Stimulated activated CD8-positive, alpha-beta memory T cell treated with anti-CD3 and anti-CD28 coated beads, Interleukin-7, amount 100 ng/mL, for 1 hour (primary cell): ENCODE data around the gene TBC1D9B.

Experiments
- DNase-seq, 2 donors: peaks; one replicate each; pipeline ENCODE4 v3.0.0-alpha.2; 2020; ENCODE audit warnings: low read depth in 2 of 2

Gene TBC1D9B

DNA sequence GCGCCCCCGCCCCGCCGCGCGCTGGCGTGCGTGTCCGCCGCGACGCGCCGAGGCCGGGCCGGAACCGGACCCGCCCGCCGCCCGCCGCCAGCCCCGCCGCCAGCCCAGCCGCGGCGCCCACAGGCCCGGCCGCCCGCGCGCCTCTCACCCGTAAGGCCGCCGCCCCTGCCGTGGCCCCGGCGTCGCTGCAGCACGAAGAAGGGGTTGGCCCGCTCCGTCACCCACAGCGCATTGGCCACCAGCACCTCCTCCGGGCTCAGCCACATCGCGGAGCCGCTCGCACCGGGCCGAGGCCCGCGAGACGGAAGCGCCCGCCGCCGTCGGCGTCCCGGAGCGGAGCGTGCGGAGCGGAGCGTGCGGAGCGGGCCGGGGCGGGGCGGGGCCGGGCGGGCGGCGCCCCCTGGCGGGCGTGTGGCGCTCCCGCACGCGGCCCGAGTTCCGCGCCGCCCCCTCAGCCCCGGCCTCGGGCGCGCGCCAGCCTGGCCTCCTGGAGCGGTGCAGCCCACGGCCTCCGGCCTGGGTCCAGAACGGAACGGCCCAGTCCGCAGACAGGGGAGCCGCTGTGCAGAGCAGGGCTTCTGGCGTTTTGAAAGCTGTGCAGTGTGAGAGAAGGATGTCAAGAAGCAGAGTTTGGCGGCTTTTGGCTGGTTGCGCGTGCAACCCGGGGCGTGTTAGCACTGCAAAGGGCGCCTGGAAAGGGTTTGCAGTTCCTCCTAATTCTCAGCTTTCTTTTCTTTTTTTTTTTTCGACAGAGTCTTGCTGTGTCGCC is at the start of gene TBC1D9B:
TBC1D9B (minus strand) TSS at position 342 of the 769 bp plus-strand sequence; CDS start at position 266, 76 bp downstream.
- DNase-seq: peak; percentile 40 to 49

DNA sequence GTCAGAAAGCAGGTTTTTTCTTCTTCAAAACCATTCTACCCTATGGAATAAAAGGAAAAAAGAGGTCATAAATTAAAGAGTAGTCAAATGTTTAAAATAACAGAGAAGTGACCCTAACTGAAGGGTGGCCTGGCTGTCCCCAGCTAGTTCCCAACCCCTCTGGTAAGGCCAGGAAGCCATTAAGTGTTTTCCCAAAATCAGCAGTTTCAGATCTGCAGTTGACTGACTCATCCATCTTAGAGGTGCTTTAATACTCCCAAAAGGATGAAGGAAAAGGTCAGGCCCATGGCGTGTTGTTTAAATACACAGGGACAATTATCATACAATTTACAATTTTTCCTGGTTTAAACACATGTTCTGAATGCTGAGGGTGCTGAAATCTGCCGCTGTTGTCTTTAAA is 47.9 kb upstream of the TBC1D9B start:
- DNase-seq: no peak

DNA sequence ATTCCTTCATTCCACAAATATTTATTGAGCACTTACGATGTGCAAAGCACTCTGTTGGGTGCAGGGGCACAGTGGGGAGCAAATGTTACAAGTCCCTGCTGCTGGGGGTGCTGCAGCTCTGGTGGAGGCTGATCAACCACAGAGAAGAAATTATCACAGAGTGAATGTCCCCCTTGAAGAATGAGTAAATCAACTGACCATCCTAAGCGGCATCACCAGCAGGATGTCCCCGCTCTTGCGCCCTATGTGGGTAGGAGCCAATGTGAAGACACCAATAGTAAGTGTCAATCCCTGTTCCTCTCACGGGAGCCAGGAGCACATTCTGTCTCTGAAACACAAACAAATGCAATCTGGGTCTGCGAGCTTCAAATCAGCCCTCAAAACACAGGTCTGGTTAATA is 47.4 kb upstream of the TBC1D9B start:
- DNase-seq: no peak

DNA sequence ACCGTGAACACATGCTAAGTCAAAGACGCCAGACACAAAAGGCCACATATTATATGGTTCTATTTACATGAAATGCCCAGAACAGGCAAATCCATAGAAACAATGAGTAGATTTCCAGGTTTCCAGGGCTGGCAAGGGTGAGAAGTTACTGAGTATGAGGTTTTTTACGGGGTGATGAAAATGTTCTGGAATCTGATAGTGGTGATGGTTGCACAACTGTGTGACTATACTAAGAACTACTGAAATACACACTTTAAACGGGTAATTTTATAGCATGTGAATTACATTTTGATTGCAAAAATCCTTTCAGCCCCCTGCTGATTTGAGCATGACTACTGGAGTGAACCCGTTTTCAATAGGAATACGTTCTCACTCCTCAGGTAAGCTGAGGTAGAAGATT is 46.7 kb upstream of the TBC1D9B start:
- no peak for DNase-seq

DNA sequence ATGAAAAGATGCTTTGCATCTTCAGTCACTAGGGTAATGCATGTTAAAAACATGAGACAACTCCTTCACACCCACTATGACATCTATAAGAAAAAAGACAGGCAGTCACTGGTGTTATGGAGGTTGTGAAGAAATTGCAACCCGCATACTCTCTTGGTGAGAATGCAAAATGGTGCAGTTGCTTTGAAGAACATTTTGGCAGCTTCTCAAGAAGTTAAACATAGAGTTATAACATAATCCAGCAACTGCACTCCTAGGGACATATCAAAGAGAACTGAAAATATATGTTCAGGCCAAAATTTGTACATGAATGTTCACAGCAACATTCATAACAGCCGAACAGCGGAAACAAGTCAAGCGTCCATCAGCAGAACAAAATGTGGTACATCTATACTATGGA is 46.3 kb upstream of the TBC1D9B start:
- no peak for DNase-seq

DNA sequence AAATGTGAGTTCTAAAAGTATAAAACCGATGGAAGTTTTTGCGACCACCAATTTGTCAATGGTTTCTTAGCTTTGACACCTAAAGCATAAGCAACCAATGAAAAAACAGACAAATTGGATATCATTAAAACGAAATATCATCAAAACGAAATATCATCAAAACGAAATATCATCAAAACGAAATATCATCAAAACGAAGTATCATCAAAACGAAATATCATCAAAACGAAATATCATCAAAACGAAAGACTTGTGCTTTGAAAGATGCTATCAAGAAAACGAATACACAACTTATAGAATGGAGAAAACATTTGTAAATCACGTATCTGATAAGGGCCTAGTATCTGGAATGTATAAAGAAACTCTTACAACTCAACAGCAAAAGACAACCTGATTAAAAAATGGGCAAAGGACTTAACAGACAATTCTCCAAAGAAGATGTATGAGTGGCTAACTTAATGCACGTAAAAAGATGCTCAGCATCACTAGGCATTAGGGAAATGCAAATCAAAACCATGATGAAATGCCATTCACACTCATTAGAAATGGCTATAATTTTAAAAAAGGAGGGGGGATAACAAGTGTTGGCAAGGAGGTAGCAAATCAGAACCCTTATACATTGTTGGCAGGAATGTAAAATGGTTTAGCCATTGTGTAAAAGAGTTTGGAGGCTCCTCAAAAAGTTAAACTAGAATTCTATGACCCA is 29.4 kb upstream of the TBC1D9B start:
- DNase-seq: no peak

DNA sequence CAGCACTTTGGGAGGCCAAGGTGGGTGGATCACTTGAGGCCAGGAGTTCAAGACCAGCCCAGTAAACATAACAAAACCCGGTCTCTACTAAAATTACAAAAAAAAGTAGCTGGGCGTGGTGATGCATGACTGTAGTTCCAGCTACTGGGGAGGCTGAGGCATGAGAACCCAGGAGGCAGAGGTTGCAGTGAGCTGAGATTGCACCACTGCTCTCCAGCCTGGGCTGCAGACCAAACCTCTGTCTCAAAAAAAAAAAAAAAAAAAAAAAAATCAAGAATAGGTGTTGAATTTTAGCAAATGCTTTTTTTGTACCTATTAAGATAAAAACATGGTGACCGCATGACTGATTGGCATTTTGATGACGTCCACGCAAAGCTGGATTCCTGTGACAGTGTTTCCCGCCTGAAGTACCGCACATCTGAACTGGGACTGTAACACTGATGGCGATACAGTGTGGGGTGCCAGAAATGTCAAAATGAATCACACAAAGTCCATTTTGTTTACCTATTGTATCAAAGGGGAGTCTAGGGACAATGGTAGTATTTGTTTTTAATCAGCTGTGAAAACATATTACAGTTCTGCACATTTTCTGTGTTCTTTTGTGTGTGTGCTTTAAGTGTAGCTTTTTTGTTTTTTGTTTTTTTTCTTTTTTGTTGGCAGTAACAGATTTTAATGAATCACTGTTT is 23.2 kb upstream of the TBC1D9B start:
- no peak for DNase-seq

DNA sequence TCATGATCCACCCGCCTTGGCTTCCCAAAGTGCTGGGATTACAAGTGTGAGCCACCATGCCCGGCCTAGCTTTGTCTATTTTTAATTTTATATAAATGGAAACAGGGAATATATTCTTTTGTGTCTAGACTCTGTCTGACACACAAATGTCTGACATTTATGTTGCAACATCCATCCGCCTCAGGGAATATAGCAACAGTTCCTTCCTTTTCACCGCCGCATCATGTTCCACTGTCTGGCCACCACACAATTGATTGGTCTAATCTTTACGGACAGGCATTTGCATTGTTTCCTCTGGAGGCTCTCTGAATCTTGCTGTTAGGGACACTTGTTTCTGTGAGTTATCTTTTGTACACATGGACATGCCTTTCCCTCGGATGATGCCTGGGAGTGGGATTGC is 20.1 kb upstream of the TBC1D9B start:
- no peak for DNase-seq

DNA sequence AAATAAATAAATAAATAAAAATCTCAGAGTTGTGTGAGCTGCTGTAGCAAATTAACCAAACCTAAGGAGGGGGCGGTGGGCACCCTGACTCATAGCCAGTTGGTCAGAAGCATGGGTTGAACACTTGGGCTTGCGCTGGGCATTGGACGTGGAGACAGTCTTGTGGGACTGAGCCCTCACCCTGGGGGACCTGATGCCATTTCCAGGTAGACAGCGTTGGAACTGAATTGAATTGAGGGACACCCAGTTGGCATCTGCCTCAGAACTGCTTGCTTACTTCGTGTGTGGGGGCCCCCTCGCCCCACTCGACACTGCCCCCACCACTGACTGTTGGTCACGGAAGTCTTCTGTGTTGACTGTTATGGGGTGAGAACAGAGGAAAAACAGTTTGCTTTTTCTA is 19.0 kb upstream of the TBC1D9B start:
- DNase-seq: no peak

DNA sequence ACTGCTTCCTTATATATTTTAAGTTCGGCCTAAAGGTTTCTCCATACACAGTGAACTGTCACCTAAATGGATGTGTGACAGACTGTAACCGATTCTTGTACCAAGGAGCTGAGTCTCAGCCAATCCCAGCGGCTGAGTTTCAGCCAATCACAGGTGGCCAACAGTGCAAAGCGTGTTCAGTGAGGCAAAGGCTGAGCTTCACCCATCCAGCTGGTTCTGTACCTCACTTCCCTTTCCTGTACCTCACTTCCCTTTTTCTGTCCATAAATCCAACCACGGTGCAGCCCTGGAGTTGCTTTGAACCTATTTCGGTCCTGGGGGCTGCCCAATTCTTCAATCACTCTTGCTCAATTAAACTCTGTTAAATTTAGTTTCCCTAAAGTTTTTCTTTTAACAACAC is 15.7 kb upstream of the TBC1D9B start:
- DNase-seq: no peak

DNA sequence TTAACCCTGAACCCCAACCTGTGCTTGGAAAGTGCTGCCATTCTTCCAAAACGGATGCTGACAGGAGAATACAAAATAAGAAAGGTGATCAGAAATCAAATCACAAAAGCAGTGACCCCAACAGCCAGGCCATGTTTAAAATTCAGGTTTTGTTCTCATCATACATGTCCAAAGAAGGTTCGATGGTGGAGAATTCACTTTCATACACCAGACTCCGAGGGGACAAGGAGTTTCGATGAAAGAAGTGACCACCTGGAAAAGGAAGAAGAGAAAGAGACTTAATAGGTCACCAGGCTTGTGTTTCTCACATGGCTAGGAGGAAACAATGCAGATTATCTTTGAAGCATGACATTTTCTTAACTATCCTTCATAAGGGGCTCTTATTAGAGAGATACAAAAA is 12.5 kb upstream of the TBC1D9B start:
- no peak for DNase-seq

DNA sequence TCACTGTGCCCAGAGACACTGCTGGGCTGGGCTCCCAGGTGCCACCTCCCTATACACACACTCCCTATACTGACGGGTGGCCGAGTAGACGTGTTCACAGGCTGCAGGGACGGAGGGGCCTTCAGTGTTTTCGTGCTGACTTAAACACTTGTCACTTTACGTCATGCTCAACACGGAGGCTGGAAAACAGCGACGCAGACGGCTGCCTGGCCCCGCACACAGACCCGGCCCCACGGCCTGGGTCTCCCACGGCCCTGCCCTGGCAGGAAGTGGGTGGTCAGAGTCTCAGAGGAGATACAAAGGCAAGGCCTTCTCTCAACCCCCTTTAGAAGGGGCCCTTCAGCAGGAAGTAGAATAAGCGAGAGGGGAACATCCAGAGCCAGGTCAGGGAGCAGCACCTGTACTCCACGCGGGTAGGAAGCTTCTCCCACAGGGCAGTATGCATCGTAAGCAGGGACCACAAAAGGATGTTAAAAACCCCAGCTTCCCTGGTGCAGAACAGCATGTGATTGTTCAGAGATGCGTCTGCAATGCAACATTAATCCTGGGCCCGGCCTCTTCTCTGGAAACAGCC is 11.9 kb upstream of the TBC1D9B start:
- no peak for DNase-seq

DNA sequence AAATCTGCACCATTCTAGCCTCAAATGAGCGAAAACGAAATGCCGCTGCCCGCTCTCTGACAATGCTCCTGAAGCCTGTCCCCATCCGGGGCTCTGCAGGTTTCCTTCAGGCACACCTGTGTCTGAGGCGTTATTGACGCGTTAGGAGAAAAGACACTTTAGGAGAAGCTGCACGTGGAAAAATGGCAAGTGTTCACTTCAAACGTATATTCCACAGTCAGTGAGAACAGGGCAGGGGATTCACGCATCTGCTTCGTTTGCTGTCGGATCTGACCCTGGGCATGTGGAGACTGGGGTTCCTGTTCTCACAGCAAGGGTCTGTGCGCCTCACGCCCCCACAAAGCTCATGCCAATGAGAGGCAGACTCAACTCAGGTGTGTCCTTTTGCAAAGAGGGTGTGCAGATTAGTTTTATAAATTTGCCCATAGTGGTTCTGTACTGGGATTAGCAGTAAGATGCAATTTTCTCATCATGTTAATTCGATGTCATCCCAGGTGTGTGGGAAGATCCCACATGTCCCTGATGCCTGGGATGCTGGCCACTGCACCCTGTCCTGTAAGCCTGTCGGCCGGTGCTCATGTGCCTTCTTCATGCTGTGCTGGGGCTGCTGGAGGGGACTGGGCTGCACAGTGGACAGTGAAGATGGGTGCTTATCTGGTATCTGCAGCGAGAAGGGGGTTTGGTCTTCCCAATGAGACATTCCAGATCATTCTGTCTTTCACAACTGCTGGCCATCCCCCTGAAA is 11.2 kb upstream of the TBC1D9B start:
- no peak for DNase-seq

DNA sequence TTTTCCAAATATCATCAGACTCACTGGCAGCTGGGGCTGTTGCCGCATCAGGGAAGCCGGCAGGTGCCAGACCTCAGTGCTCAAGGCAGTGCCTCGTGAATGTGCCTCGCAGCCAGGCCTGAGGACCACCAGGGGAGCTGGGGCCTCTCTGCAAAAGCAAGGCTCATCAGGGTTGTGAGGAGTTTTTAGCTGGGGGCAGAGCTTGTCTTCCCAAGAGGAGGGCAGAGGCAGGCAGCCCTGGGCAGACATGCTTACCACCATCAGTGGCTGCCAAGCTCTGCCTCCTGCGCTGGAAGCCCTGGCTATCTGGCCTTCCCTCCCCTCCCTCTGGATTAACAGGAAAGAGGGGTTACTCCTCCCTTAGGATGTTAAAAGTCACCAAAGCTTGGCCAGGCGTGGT is 8.8 kb upstream of the TBC1D9B start:
- DNase-seq: no peak

DNA sequence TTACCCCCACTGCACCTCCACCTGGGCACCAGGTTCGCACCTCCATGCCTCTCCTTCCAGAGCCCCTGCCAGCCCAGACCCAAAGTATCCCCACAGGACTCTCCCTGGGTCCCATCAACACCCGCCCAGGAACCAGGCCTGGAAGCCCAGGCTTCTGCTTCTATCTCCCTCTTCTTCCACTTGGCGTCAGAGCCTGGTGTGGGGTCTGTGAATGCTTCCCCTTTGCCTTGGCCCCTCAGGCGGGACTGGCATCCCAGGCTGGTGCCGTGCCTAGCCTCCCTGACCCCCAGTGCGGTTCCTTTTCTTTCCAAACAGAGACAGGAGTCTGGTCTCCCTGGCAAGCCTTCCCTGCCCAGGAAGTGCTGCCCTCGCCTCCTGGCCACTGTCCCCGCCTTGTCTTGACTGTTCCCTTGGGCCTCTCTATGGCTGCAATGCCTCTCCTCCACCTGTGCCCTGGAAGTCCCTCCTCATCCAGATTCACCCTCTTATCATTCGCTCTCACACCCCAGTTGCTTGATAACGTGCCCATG is 7.8 kb upstream of the TBC1D9B start:
- DNase-seq: no peak

DNA sequence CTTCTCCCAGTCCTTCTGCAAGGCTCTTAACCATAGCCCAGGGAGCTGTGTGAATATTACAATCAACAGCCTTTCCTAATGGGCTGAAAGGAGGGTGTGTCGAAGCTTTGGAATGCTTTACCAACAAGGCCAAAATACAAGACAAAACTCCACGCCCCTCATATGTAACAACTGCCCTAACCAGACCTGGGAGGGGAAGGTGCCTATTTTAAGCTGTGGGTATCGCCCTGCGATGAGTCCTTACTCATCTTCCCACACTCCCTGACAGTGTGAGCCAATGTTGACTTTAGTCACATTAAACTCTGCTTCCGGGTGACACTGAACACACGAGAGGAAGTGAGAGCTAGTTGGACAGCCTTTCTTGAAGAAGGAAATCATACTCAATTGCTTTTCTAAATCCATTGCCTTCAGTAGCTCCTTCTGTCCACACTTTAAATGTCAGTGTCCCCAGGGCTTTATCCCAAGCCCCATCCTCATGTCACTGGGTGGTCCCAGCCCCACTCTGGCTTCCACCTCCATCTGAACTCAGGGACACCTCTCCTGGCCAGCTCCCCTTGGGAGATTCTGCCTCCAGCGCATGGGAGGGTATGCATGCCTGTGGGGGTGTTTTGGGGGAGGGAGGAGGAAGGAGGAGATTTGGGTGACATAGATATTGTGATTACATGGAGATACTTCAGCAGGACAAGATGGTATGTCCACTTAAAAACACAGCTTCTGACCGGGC is 6.5 kb upstream of the TBC1D9B start:
- no peak for DNase-seq

DNA sequence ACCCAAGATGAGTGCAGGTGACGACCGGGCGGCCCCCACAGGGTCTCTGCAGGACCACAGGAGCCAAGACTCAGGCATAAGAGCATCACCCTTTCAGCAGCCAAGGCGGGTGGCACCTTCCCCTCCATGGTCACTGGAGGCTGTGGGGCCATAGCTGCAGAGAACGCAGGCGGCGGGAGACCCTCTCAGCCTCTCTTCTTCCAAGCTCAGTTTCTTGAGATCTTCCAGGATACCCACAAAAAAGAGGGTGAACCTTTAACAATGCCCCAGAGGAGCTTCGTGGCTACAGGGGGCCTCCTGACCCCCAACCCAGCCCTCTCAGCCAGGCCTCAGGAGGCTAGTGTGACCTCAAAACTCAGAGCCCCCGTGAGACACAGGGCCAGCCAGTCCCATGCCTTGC is 5.8 kb upstream of the TBC1D9B start:
- no peak for DNase-seq

DNA sequence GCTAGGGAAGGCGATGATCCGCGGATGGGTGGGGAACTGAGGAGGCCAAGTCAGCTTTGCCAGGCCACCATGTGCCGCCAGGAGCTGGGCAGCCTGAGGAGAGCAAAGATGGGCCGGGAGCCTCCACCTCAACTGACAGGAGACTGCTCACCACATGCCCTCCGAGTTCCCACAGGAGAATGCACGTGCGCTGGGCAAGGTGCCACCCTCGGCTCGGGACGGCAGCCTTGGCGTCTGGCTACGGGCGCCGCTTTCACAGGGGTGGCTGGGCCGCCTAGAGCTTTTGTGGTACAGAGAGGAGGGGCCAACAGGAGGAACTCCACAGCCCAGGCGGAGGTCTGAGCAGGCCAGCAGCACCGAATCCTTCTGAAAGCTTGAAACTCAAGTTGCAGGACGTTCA is 5.3 kb upstream of the TBC1D9B start:
- DNase-seq: no peak

DNA sequence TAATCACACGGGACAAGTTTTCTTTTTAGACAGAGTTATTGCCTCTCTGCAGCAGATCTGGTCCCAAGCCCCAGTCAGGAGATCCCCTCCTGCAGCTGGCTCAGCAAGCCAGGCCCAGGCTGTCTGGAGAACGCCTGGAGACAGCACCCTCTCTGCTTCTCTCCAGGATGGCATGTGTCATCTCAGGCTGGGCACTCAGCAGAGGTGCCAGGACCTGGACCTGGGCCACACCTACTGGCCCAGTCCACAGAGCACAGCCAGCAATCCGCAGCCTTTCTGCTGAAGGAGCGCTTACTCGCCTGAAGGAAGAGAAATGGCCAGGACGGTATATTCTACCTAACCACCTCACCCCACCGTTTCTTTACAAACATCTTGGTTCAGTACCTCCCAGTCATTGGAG is 4.7 kb upstream of the TBC1D9B start:
- DNase-seq: no peak

DNA sequence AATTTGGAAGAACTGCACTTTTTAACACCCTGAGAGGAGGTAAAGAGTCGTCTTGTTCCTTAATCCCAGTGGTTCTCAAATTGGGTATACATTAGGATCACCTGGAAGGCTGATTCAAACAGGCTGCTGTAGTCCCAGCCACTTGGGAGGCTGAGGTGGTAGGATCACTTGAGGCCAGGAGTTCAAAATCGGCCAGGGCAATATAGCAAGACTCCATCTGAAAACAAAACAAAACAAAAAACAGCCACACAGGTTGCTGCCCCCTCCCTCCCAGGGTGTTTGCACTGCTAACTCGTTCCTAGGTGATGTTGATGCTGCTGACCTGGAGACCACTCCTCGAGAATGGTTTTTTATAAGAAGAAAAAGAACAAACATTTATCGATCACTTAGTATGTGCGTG is 1.5 kb upstream of the TBC1D9B start:
- DNase-seq: no peak

DNA sequence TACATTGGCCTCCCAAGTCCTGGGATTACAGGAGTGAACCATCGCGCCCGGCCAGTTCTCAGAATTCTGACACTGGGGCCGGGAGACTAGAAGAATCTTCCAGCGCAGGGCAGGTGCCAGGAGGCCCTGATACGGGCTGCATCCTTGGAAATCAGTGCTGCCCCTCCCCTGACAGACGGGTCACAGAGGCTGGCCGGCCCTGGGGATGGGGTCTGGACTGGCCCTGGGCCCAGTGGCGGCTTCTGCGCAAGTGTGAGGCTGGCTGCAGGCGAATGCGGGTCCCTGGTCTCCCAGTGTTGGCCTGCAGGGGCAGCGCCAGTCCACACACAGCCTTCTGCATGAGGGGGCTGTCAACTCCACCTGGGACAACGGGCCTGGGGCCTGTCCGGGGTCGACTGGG is 831 bp upstream of the TBC1D9B start:
- no peak for DNase-seq
